Astrocyte of the spinal cord (primary cell): Measurements from ENCODE around the gene DOCK10.

ENCODE experiments used
- DNase-seq: peaks from one replicate; pipeline ENCODE4 v3.0.0; 2011; ENCODE audit warnings: low read depth, low spot score
- H3K4me3 ChIP-seq: 2 replicates; pipeline ENCODE4 v1.5.1; 2011; ENCODE audit warnings: low read depth, mild to moderate bottlenecking, low read length, moderate library complexity
- CTCF ChIP-seq: IDR thresholded peaks from 2 replicates; pipeline ENCODE4 v1.5.1; 2012; ENCODE audit warnings: low read depth, mild to moderate bottlenecking, low read length, inconsistent platforms
- in situ Hi-C: cut with HindIII; loops from 2 replicates; pipeline ENCODE4 v1.10.0; 2017; ENCODE audit warnings: low sequenced_read_pairs

Gene DOCK10

GRCh38 chr2:224777559-224777930 is 264.7 kb downstream of the DOCK10 start:
- TF ChIP-seq CTCF: no peak
- no peak overlapping the region for H3K4me3 ChIP-seq
- no peak for DNase-seq
- in situ Hi-C loops: no loop called here

GRCh38 chr2:224776795-224777558 is 265.3 kb downstream of the DOCK10 start:
- no peak for DNase-seq

DNA sequence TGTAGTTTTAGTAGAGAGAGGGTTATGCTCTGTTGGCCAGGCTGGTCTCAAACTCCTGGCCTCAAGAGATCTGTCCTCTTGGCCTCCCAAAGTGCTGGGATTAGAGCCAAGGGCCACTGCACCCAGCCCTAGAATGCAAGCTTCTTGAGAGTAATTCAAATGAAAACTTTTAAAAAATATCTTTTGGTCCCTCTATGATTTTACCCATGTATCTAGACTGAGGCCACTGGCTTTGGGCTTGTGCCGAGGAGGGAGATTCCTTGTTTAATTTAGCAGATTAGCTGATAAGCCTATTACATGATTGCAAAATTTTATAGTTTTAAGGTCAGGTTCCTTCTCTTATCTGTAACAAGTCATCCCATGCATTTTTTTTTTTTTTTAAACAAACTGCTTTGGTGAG is 266.6 kb downstream of the DOCK10 start:
- H3K4me3 ChIP-seq: no peak overlapping the region
- in situ Hi-C loops: no loop called here
- no peak for DNase-seq
- no peak for TF ChIP-seq CTCF

More at GRCh38 chr2:224776795-224777558, 265.3 kb downstream of the DOCK10 start:
- no peak for TF ChIP-seq CTCF
- in situ Hi-C loops: no loop called here
- H3K4me3 ChIP-seq: no peak overlapping the region

DNA sequence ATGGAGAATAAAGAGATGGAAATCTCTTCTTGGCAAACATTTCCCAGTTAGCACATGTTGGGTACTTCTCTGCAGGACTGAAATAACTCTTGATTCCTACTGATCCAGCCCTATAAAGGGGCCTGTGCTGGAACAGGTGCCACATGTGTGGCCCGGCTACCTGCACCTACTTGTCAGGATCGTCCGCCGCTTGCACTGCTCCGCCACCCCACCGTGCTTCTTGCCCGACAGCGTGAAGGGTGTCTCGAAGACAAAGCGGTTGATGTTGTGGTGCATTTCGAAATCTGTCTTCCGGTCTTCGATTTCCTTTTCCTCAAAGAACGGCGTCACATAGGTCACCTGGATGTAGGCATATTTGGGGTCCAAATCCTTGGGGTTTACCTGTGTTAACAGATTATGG is 267.5 kb downstream of the DOCK10 start:
- no peak for TF ChIP-seq CTCF
- no peak overlapping the region for H3K4me3 ChIP-seq
- in situ Hi-C loops: no loop called here
- DNase-seq: no peak

- no peak overlapping the region for H3K4me3 ChIP-seq
- in situ Hi-C loops: no loop called here
- TF ChIP-seq CTCF: no peak
- DNase-seq: no peak
Measured at GRCh38 chr2:224772494-224772893, 269.8 kb downstream of the DOCK10 start.

DNA sequence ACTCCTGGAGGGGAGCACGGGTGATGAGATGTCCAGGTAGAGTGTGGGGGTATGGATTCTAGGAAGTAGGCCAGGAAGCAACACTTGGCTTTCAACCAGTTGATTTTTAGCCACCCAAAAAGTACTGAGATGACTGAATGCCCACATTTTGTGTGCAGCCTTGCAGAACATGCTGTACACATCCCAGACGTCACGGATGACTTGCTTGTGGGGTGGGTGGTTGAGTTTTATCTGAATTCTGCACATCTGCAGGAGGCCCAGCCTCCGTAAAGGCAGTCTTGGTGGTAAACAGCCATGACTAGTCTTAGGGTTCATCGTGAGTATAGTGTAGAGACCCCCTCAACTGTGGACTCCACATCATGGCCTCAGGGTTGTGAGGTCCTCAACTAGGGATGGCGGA is 272.8 kb downstream of the DOCK10 start:
- H3K4me3 ChIP-seq: no peak overlapping the region
- DNase-seq: no peak
- no peak for TF ChIP-seq CTCF
- in situ Hi-C loops: no loop called here
